GM12865 (cell line): ENCODE data around the gene JAK3.

Experiments
- DNase-seq: peaks from one replicate; pipeline ENCODE4 v3.0.0; 2010; ENCODE audit warnings: low read depth
- H3K4me3 ChIP-seq: 2 replicates; pipeline ENCODE4 v1.5.1; 2011; ENCODE audit warnings: mild to moderate bottlenecking, low read depth, low read length, control low read depth
- CTCF ChIP-seq: IDR thresholded peaks from 2 replicates; pipeline ENCODE4 v1.5.1; 2011; ENCODE audit warnings: low read length, control low read depth, low read depth, inconsistent platforms; ENCODE audit not compliant: insufficient read depth; ENCODE audit errors: missing control alignments

The JAK3 gene

GRCh38 chr19:17881701-17882100, 33.9 kb upstream of the JAK3 start:
- DNase-seq = no peak
- H3K4me3 ChIP-seq = no peak overlapping the region
- TF ChIP-seq CTCF = no peak

GRCh38 chr19:17879466-17879865, 31.7 kb upstream of the JAK3 start:
- H3K4me3 ChIP-seq = no peak overlapping the region
- DNase-seq = no peak
- no peak for TF ChIP-seq CTCF

GRCh38 chr19:17877696-17878095, 29.9 kb upstream of the JAK3 start:
- H3K4me3 ChIP-seq = no peak overlapping the region
- no peak for DNase-seq
- TF ChIP-seq CTCF = no peak

GRCh38 chr19:17874758-17875135, 27.0 kb upstream of the JAK3 start:
- TF ChIP-seq CTCF = no peak
- no peak for DNase-seq
- H3K4me3 ChIP-seq = no peak overlapping the region

- peak overlapping the region; percentile 55 for H3K4me3 ChIP-seq
- DNase-seq = peak; percentile 73
- TF ChIP-seq CTCF = no peak
These were observed 26.3 kb upstream of the JAK3 start for GRCh38 chr19:17873786-17874757.

GRCh38 chr19:17872251-17873001, 24.6 kb upstream of the JAK3 start:
- H3K4me3 ChIP-seq = no peak overlapping the region
- DNase-seq = no peak
- TF ChIP-seq CTCF = no peak

GRCh38 chr19:17871878-17872250, 24.1 kb upstream of the JAK3 start, which contains the start of gene SLC5A5:
SLC5A5 (plus strand) TSS chr19:17871945; CDS start chr19:17872320, 375 bp downstream.
- DNase-seq = no peak
- H3K4me3 ChIP-seq = no peak within 1 kb of the TSS

More at GRCh38 chr19:17871878-17872250, 24.1 kb upstream of the JAK3 start, which contains the start of gene SLC5A5:
- TF ChIP-seq CTCF = no peak
